ENCODE measurements around the gene HNRNPL. TPM values are rescaled to one million over a fixed set of nuclear protein-coding genes. Genes with fewer than 3 reads are reported as not detected.
A peak's percentile ranks its signal among the peaks of the same experiment; 100 is the strongest.

HNRNPL gene
- total and polyA plus RNA-seq, 9 of the 15 experiments (the other 6 are each of a cell fraction or from before 2014, with no cell fraction given) = 39.5 to 610 (median 299) TPM

- TF ChIP-seq AFF4 (CRISPR knock-in tag; IDR thresholded peaks at IDR 0.05) (no peak; the same call in 1 of the 2 replicates), RBM15 (IDR thresholded peaks at IDR 0.05; ENCODE audit: insufficient read depth, low read length) (no peak), SRSF3 (IDR thresholded peaks at IDR 0.05; ENCODE audit: insufficient read depth, low read length) (no peak), NCOA6 (IDR thresholded peaks at IDR 0.05) (no peak), ZFX (CRISPR knock-in tag; IDR thresholded peaks at IDR 0.05) (peak; percentile 67), ZNF239 (CRISPR knock-in tag; IDR thresholded peaks at IDR 0.05) (no peak), RBM34 (IDR thresholded peaks at IDR 0.05; ENCODE audit: borderline replicate concordance, insufficient read depth, low read length) (no peak), RBM39 (optimal IDR thresholded peaks at IDR 0.05; ENCODE audit: low read depth, low read length) (no peak), NCOA4 (IDR thresholded peaks at IDR 0.05; ENCODE audit: partially characterized antibody) (no peak), ESRRB (CRISPR knock-in tag; IDR thresholded peaks at IDR 0.05; ENCODE audit: borderline replicate concordance) (no peak), RUNX1 (IDR thresholded peaks at IDR 0.05; ENCODE audit: low read depth) (no peak), HOMEZ (CRISPR knock-in tag; IDR thresholded peaks at IDR 0.05) (no peak), WHSC1 (IDR thresholded peaks at IDR 0.05; ENCODE audit: low read length) (no peak), ZNF232 (CRISPR knock-in tag; IDR thresholded peaks at IDR 0.05) (no peak), TBP (optimal IDR thresholded peaks at IDR 0.05; ENCODE audit: low read depth, low read length) (peak; percentile 40), FOXK2 (conservative IDR thresholded peaks at IDR 0.05 in 1 of 2, IDR thresholded peaks at IDR 0.05 in 1 of 2; ENCODE audit: low read depth in 2 of 2) (peak in 1 of 2 experiments; percentile 51; a peak in 1 of 4 replicates), ZNF668 (CRISPR knock-in tag; IDR thresholded peaks at IDR 0.05) (no peak)
- TF ChIP-seq, protein P1, sequence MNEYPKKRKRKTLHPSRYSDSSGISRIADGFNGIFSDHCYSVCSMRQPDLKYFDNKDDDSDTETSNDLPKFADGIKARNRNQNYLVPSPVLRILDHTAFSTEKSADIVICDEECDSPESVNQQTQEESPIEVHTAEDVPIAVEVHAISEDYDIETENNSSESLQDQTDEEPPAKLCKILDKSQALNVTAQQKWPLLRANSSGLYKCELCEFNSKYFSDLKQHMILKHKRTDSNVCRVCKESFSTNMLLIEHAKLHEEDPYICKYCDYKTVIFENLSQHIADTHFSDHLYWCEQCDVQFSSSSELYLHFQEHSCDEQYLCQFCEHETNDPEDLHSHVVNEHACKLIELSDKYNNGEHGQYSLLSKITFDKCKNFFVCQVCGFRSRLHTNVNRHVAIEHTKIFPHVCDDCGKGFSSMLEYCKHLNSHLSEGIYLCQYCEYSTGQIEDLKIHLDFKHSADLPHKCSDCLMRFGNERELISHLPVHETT (CRISPR knock-in tag; conservative IDR thresholded peaks at IDR 0.05 in 1 of 2, IDR thresholded peaks at IDR 0.05 in 1 of 2) = peak in 1 of 2 experiments; percentile 90; a peak in 2 of 4 replicates
- TF ChIP-seq, protein P2, sequence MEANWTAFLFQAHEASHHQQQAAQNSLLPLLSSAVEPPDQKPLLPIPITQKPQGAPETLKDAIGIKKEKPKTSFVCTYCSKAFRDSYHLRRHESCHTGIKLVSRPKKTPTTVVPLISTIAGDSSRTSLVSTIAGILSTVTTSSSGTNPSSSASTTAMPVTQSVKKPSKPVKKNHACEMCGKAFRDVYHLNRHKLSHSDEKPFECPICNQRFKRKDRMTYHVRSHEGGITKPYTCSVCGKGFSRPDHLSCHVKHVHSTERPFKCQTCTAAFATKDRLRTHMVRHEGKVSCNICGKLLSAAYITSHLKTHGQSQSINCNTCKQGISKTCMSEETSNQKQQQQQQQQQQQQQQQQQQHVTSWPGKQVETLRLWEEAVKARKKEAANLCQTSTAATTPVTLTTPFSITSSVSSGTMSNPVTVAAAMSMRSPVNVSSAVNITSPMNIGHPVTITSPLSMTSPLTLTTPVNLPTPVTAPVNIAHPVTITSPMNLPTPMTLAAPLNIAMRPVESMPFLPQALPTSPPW (CRISPR knock-in tag; IDR thresholded peaks at IDR 0.05) = peak; percentile 79; the same call in 1 of the 2 replicates
These were observed 483 bp downstream of the HNRNPL start (continued) for GRCh38 chr19:38849147-38849859.
